ENCODE measurements around the gene TJAP1. TPM values are rescaled to one million over a fixed set of nuclear protein-coding genes. Genes with fewer than 3 reads are reported as not detected.

TJAP1 gene
- total and polyA plus RNA-seq, 2 donors (not counting 1 experiment from before 2014, with no cell fraction given) = 8.9 to 18.9 TPM

DNA sequence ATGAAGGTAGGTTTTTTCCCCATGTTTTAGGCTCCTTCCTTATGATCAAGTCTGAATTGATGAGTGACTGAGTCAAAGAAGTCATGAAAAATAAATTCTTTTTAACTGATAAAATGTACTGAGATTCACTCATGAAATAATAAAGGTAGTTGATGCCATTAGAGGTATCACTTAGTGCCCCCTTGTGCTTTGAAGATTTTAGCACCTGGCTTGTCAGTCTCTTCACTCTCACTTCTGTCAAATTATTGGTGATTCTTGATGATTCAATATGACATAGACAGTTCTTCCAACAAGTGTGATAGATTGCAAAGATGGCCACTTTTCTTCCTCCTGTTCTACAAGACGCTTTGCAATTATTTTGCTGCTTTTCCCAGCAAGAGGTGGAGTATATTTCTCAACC is 17.8 kb upstream of the TJAP1 start:
- Histone ChIP-seq H3K9ac (ENCODE audit: insufficient read depth, low read length) (no peak overlapping the region), H4K20me1 (ENCODE audit: control insufficient read depth, extremely low read depth, insufficient read depth, low read length) (no peaks in the 10 kb centered on the region), H3K27me3 (ENCODE audit: control insufficient read depth, insufficient read depth, low read length) (peaks cover 5% of the 10 kb centered on the region), H3K4me3 (replicated peaks in 1 of 4; ENCODE audit: control extremely low read depth in 1 of 4, insufficient read depth in 1 of 4, low read depth in 3 of 4, low read length in 4 of 4) (no peak overlapping the region), H3K79me2 (ENCODE audit: control insufficient read depth, insufficient read depth, low read length) (no peaks in the 10 kb centered on the region), H3K27ac (ENCODE audit: insufficient read depth, low read length) (no peak overlapping the region), H2AFZ (ENCODE audit: low read length) (no peak overlapping the region), H3K36me3 (ENCODE audit: control insufficient read depth, insufficient read depth, low read length) (no peaks in the 10 kb centered on the region), H3K4me1 (ENCODE audit: control insufficient read depth, extremely low read depth, insufficient read depth, low read length) (peaks cover 3% of the 10 kb centered on the region), H3K9me3 (ENCODE audit: control insufficient read depth, insufficient read depth, low read depth, low read length) (no peaks in the 10 kb centered on the region), H3K4me2 (ENCODE audit: extremely low read depth, insufficient read depth, low read length) (no peak overlapping the region)
- no peak for DNase-seq (ENCODE audit: low read depth in 2 of 2)
- TF ChIP-seq, protein P1, sequence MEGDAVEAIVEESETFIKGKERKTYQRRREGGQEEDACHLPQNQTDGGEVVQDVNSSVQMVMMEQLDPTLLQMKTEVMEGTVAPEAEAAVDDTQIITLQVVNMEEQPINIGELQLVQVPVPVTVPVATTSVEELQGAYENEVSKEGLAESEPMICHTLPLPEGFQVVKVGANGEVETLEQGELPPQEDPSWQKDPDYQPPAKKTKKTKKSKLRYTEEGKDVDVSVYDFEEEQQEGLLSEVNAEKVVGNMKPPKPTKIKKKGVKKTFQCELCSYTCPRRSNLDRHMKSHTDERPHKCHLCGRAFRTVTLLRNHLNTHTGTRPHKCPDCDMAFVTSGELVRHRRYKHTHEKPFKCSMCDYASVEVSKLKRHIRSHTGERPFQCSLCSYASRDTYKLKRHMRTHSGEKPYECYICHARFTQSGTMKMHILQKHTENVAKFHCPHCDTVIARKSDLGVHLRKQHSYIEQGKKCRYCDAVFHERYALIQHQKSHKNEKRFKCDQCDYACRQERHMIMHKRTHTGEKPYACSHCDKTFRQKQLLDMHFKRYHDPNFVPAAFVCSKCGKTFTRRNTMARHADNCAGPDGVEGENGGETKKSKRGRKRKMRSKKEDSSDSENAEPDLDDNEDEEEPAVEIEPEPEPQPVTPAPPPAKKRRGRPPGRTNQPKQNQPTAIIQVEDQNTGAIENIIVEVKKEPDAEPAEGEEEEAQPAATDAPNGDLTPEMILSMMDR (conservative IDR thresholded peaks at IDR 0.05 in 1 of 2, IDR thresholded peaks at IDR 0.05 in 1 of 2; ENCODE audit: low read depth in 1 of 2, low read length in 2 of 2) = no peak
- TF ChIP-seq EZH2 (IDR thresholded peaks at IDR 0.05; ENCODE audit: low read length, missing control alignments) = no peak

DNA sequence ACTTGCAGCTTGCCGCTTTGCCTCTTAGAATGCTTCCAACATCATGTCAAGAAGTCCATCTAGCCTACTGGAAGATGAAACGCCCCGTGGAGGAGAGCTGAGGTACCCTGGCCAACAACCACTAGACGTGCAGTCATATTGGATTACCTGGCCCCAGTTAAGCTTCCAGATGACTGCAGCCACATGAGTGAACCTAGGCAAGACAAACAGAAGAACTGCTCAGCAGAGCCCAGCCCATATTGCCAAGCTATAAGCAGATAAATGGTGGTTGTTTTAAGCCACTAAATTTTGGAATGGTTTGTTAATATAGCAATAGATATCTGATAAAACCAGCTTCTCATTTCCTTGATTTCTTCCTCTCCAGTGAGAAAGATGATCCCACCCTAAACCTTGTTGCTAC is 17.3 kb upstream of the TJAP1 start:
- no peaks in the 10 kb centered on the region for H3K36me3 ChIP-seq (ENCODE audit: control insufficient read depth, insufficient read depth, low read length)
- no peak overlapping the region for H3K9ac ChIP-seq (ENCODE audit: insufficient read depth, low read length)
- H3K27me3 ChIP-seq (ENCODE audit: control insufficient read depth, insufficient read depth, low read length) = peaks cover 5% of the 10 kb centered on the region
- no peaks in the 10 kb centered on the region for H3K79me2 ChIP-seq (ENCODE audit: control insufficient read depth, insufficient read depth, low read length)
- H3K4me1 ChIP-seq (ENCODE audit: control insufficient read depth, extremely low read depth, insufficient read depth, low read length) = no peaks in the 10 kb centered on the region
- no peak overlapping the region for H3K27ac ChIP-seq (ENCODE audit: insufficient read depth, low read length)
- no peaks in the 10 kb centered on the region for H4K20me1 ChIP-seq (ENCODE audit: control insufficient read depth, extremely low read depth, insufficient read depth, low read length)
- no peak overlapping the region for H3K4me2 ChIP-seq (ENCODE audit: extremely low read depth, insufficient read depth, low read length)
- no peaks in the 10 kb centered on the region for H3K9me3 ChIP-seq (ENCODE audit: control insufficient read depth, insufficient read depth, low read depth, low read length)
- H2AFZ ChIP-seq (ENCODE audit: low read length) = no peak overlapping the region
- TF ChIP-seq EZH2 (IDR thresholded peaks at IDR 0.05; ENCODE audit: low read length, missing control alignments) = no peak
- TF ChIP-seq, protein P1 (conservative IDR thresholded peaks at IDR 0.05 in 1 of 2, IDR thresholded peaks at IDR 0.05 in 1 of 2; ENCODE audit: low read depth in 1 of 2, low read length in 2 of 2) = no peak
- no peak for DNase-seq (ENCODE audit: low read depth in 2 of 2)
- H3K4me3 ChIP-seq (replicated peaks in 1 of 4; ENCODE audit: control extremely low read depth in 1 of 4, insufficient read depth in 1 of 4, low read depth in 3 of 4, low read length in 4 of 4) = no peak overlapping the region

DNA sequence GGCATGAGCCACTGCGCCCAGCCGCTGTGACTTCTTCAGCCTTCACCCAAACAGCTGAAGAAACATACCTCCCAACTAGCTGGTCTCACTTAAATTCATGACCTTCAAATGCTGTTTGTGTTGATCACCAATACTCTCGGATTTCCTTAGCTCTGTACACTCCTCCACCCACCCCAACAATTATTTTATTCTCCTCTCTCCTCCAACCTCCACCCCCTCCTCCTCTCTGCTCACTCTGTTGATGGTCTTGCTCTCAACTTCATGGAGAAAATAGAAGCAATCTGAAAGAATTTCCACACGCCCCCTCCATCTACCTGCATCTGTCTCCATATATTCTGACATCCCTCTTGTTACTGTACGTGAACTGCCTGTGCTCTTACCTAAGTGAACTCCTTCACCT is 15.4 kb upstream of the TJAP1 start:
- H4K20me1 ChIP-seq (ENCODE audit: control insufficient read depth, extremely low read depth, insufficient read depth, low read length) = no peaks in the 10 kb centered on the region
- no peaks in the 10 kb centered on the region for H3K36me3 ChIP-seq (ENCODE audit: control insufficient read depth, insufficient read depth, low read length)
- no peaks in the 10 kb centered on the region for H3K9me3 ChIP-seq (ENCODE audit: control insufficient read depth, insufficient read depth, low read depth, low read length)
- H3K27me3 ChIP-seq (ENCODE audit: control insufficient read depth, insufficient read depth, low read length) = peaks cover 6% of the 10 kb centered on the region
- H2AFZ ChIP-seq (ENCODE audit: low read length) = no peak overlapping the region
- H3K4me2 ChIP-seq (ENCODE audit: extremely low read depth, insufficient read depth, low read length) = no peak overlapping the region
- H3K27ac ChIP-seq (ENCODE audit: insufficient read depth, low read length) = no peak overlapping the region
- no peak for TF ChIP-seq EZH2 (IDR thresholded peaks at IDR 0.05; ENCODE audit: low read length, missing control alignments)
- TF ChIP-seq, protein P1 (conservative IDR thresholded peaks at IDR 0.05 in 1 of 2, IDR thresholded peaks at IDR 0.05 in 1 of 2; ENCODE audit: low read depth in 1 of 2, low read length in 2 of 2) = no peak
- DNase-seq (ENCODE audit: low read depth in 2 of 2) = no peak
- no peaks in the 10 kb centered on the region for H3K4me1 ChIP-seq (ENCODE audit: control insufficient read depth, extremely low read depth, insufficient read depth, low read length)
- no peak overlapping the region for H3K9ac ChIP-seq (ENCODE audit: insufficient read depth, low read length)
- H3K79me2 ChIP-seq (ENCODE audit: control insufficient read depth, insufficient read depth, low read length) = no peaks in the 10 kb centered on the region
- no peak overlapping the region for H3K4me3 ChIP-seq (replicated peaks in 1 of 4; ENCODE audit: control extremely low read depth in 1 of 4, insufficient read depth in 1 of 4, low read depth in 3 of 4, low read length in 4 of 4)

Measured in fibroblast of lung (primary cell).